Mammary microvascular endothelial cell (primary cell): ENCODE measurements around the gene PDCD7. TPM values are rescaled to one million over a fixed set of nuclear protein-coding genes. Genes with fewer than 3 reads are reported as not detected.

Experiments
- total RNA-seq: library from RNA; depleted of rRNA; stranded (reverse); fragments of >200 nt; gene quantifications from 2 replicates; pipeline ENCODE4 v1.2.3, GENCODE V29; 2015

Gene PDCD7
- total RNA-seq, result 17.5 and 18.8 TPM in 2 replicates

GRCh38 chr15:65133548-65134200 lies at the start of gene PDCD7:
Gene PDCD7 (minus strand): TSS chr15:65133808. CDS start chr15:65133781, 27 bp downstream.

DNA sequence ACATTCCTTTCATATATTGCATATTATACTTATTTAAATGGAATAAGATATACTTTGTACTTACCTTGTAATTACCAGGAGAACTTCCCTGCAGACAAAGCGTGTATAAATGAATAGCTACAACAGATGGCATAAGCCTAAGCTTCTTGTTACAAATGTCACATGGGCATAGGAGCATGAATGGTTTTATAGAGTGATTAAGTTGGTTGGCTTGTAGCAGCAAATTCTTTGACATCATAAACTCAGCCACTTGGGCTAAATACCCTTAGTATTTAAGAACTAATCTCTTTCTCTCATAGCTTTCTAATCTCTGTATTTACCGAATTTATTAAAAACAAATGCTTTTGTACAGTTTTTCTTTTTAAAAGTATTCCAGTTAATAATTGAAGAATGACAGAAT lies 18.5 kb downstream of the PDCD7 start, which contains the start of gene UBAP1L:
Gene UBAP1L (minus strand): TSS at position 115 of the 400 bp plus-strand sequence. CDS start 8,985 bp downstream, outside the sequence.

GRCh38 chr15:65076486-65077290 lies 56.9 kb downstream of the PDCD7 start, which contains the start of gene KBTBD13:
Gene KBTBD13 (plus strand): TSS chr15:65076746. CDS start chr15:65076816, 70 bp downstream.

GRCh38 chr15:65067645-65068402 lies 65.8 kb downstream of the PDCD7 start, which contains the start of gene RASL12:
Gene RASL12 (minus strand): TSS chr15:65067991. CDS start chr15:65067835, 156 bp downstream.

Other genes starting within 250 kb of the PDCD7 start
- 0.73 and 1.9 TPM in 2 replicates for gene ANKDD1A, start 221.9 kb downstream of the PDCD7 start, total RNA-seq
- gene SPG21, start 143.9 kb downstream of the PDCD7 start, total RNA-seq, result 78.2 and 81.9 TPM in 2 replicates
- 25.8 and 34.2 TPM in 2 replicates for gene MTFMT, start 104.2 kb downstream of the PDCD7 start, total RNA-seq
- gene SLC51B, start 88.4 kb downstream of the PDCD7 start, total RNA-seq, result not detected in 2 replicates
- gene RASL12, start 65.8 kb downstream of the PDCD7 start, total RNA-seq, result not detected in 2 replicates
- gene KBTBD13, start 57.1 kb downstream of the PDCD7 start, total RNA-seq, result not detected in 2 replicates
- gene UBAP1L, start 18.6 kb downstream of the PDCD7 start, total RNA-seq, result 0.20 and 1.3 TPM in 2 replicates
- gene CLPX, start 51.5 kb upstream of the PDCD7 start, total RNA-seq, result 19.3 and 23.5 TPM in 2 replicates
- not detected in 2 replicates for gene CILP, start 77.7 kb upstream of the PDCD7 start, total RNA-seq
- 3.4 and 4.9 TPM in 2 replicates for gene PARP16, start 153.1 kb upstream of the PDCD7 start, total RNA-seq
- gene RNU5A-1, start 162.2 kb upstream of the PDCD7 start, total RNA-seq, result not detected in 2 replicates
- not detected in 2 replicates for gene RNU5B-1, start 170.9 kb upstream of the PDCD7 start, total RNA-seq
- gene IGDCC3, start 244.2 kb upstream of the PDCD7 start, total RNA-seq, result not detected in 2 replicates